ENCODE results near the gene CD99L2. TPM values are rescaled to one million over a fixed set of nuclear protein-coding genes. Genes with fewer than 3 reads are reported as not detected.

CD99L2 gene
- polyA plus RNA-seq, 2 donors: 4.8 to 5.2 TPM

DNA sequence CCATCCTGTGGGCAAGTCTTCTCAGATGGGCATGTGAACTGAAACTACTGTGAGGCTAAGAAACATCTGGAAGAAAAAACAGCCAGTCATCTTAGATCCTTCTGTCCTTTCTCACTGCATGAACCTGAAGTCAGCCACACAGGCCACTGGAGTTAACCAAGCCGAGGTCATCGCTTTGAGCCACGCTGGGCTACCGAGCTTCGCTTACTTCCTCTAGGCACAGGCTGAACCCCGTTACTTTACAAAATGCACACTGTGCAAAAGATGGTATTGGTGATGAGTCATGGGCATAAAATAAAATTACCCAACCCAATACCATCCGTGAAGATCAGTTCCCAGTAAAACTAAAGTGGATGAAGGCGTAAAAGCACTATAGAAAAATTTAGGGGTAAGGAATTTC lies 119.1 kb downstream of the CD99L2 start:
- Histone ChIP-seq H3K27ac (ENCODE audit: low read depth in 2 of 2, low read length in 1 of 2) (no peak overlapping the region), H3K27me3 (ENCODE audit: control insufficient read depth in 1 of 2, insufficient read depth in 2 of 2, low read length in 2 of 2) (no peaks in the 10 kb centered on the region), H3K4me3 (ENCODE audit: low read depth in 1 of 2, low read length in 2 of 2) (no peak overlapping the region), H3K4me1 (ENCODE audit: control insufficient read depth in 2 of 2, insufficient read depth in 2 of 2, low read length in 1 of 2) (no peaks in the 10 kb centered on the region), H3K36me3 (ENCODE audit: control insufficient read depth in 2 of 2, insufficient read depth in 2 of 2, low read length in 1 of 2) (peaks cover 0 to 6% of the 10 kb centered on the region in 2 donors), H3K9me3 (ENCODE audit: control insufficient read depth in 2 of 2, insufficient read depth in 1 of 2, low read depth in 1 of 2, low read length in 1 of 2) (no peaks in the 10 kb centered on the region)
- 75 to 86% methylated on average over 8 of the region's 8 CpGs for WGBS, 2 donors

DNA sequence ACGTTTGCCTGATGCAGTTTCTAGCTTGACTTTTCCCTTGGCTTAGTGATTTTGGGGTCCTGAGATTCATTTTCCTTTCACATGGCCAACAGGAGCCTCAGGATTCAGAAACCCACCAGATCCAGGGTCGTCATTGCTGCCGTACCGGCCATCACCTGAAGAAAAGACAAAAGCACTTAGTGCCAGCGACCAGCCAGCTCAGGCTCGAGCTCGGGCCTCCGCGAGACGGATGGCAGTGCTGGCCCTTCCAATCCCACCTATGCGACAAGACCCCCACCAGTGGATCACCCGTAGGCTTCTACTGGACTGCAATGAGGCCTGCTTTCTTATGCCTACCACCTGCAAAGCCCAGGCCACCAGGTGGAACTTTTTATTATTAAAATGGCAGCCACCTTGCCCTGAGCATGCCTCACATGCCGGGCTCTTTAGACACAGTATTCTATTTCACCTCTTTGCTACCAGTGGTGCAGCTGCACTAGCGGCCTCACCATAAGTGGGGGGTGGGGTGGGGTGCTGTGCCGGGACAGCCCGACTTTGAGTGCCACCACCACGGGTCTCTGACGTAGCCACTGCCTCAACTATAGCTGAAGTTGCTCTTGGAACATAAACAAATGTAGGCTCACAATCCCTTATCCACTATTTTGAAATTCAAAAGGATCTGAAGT lies 121.0 kb downstream of the CD99L2 start:
- WGBS, 2 donors: 88 to 96% methylated on average over 18 of the region's 18 CpGs
- Histone ChIP-seq H3K27me3 (ENCODE audit: control insufficient read depth in 1 of 2, insufficient read depth in 2 of 2, low read length in 2 of 2) (no peaks in the 10 kb centered on the region), H3K4me1 (ENCODE audit: control insufficient read depth in 2 of 2, insufficient read depth in 2 of 2, low read length in 1 of 2) (no peaks in the 10 kb centered on the region), H3K36me3 (ENCODE audit: control insufficient read depth in 2 of 2, insufficient read depth in 2 of 2, low read length in 1 of 2) (peaks cover 0 to 6% of the 10 kb centered on the region in 2 donors), H3K9me3 (ENCODE audit: control insufficient read depth in 2 of 2, insufficient read depth in 1 of 2, low read depth in 1 of 2, low read length in 1 of 2) (no peaks in the 10 kb centered on the region), H3K4me3 (ENCODE audit: low read depth in 1 of 2, low read length in 2 of 2) (no peak overlapping the region), H3K27ac (ENCODE audit: low read depth in 2 of 2, low read length in 1 of 2) (no peak overlapping the region)

DNA sequence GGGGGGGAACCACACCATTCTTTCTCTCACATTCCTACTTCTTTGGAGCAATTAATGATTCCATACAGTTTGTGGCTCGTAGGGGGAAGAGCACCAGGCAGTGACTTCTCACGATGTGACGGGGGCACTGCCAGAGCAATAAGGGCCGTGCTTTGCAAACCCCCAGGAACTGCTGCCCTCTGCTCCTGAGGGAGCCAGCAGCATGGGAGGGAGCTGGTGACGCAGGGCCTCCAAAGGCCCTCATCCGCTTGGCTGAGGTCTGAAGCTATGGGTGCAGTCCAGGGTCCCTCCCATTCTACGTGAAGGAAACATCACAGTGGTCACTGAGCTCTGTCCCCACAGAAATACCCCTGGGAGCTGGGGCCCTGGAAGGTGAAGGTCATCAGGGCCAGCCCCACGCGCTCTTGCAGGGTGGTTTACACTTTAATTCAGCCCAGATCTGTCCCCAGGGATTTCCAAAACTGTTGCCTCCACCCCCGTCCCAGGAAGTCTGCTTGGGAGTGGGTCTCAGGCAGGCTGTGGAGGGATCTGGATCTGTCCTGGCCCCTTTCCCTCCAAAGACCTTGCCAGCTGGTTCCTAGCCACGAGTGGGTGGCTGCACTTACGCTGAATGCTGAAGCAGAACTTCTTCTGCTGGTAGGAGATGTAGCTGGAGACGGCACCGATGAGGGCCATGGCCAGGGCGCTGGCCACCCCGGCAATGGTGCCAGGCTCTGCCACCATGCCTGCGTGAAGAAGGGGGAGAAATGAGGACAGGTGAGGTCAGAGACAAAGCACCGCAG lies 122.7 kb downstream of the CD99L2 start:
- no peaks in the 10 kb centered on the region for H3K4me1 ChIP-seq (ENCODE audit: control insufficient read depth in 2 of 2, insufficient read depth in 2 of 2, low read length in 1 of 2)
- H3K36me3 ChIP-seq (ENCODE audit: control insufficient read depth in 2 of 2, insufficient read depth in 2 of 2, low read length in 1 of 2): peaks cover 0 to 6% of the 10 kb centered on the region in 2 donors
- H3K27me3 ChIP-seq (ENCODE audit: control insufficient read depth in 1 of 2, insufficient read depth in 2 of 2, low read length in 2 of 2): no peaks in the 10 kb centered on the region
- no peak overlapping the region for H3K4me3 ChIP-seq (ENCODE audit: low read depth in 1 of 2, low read length in 2 of 2)
- no peaks in the 10 kb centered on the region for H3K9me3 ChIP-seq (ENCODE audit: control insufficient read depth in 2 of 2, insufficient read depth in 1 of 2, low read depth in 1 of 2, low read length in 1 of 2)
- no peak overlapping the region for H3K27ac ChIP-seq (ENCODE audit: low read depth in 2 of 2, low read length in 1 of 2)
- WGBS, 2 donors: 83 to 84% methylated on average over 18 of the region's 18 CpGs

DNA sequence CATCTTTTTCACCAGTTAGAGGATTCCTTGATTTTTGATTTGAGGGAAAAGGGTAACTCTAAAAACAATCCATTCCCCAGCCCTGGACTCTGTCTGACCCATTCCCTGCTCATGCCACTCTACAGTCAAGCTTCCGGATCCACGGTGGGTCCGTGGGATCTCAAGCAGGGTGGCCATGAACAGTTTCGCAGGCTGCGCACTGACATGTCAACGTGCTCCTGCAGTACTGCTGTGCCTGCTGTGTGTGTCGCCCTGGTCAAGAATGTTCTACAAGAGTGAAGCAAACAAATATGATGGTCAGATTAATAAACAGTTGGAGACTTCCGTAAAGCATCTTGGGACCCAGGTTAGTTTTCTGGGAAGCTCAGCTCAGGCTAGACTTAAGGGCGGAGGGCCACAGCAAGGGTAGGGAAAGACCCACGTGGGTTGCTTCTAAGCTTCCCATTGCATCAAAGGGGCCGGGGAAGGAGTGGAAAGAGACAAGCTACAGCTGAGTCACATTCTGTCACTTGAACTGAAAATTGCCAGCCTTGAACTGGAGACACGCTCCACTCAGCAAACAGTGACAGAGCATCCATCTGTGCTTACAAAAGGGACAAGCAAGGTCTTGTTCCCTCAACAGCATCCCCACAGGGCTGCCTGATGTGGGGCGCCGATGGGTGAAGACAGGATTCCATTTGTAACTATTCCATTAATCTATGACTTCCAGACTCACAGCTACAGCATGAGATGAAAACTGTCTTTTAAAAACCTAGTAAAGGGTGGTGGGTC lies 123.5 kb downstream of the CD99L2 start:
- WGBS, 2 donors: 86 to 87% methylated on average over 14 of the region's 14 CpGs
- peaks cover 0 to 6% of the 10 kb centered on the region in 2 donors for H3K36me3 ChIP-seq (ENCODE audit: control insufficient read depth in 2 of 2, insufficient read depth in 2 of 2, low read length in 1 of 2)
- H3K4me1 ChIP-seq (ENCODE audit: control insufficient read depth in 2 of 2, insufficient read depth in 2 of 2, low read length in 1 of 2): no peaks in the 10 kb centered on the region
- H3K9me3 ChIP-seq (ENCODE audit: control insufficient read depth in 2 of 2, insufficient read depth in 1 of 2, low read depth in 1 of 2, low read length in 1 of 2): no peaks in the 10 kb centered on the region
- no peak overlapping the region for H3K27ac ChIP-seq (ENCODE audit: low read depth in 2 of 2, low read length in 1 of 2)
- no peaks in the 10 kb centered on the region for H3K27me3 ChIP-seq (ENCODE audit: control insufficient read depth in 1 of 2, insufficient read depth in 2 of 2, low read length in 2 of 2)
- H3K4me3 ChIP-seq (ENCODE audit: low read depth in 1 of 2, low read length in 2 of 2): no peak overlapping the region

DNA sequence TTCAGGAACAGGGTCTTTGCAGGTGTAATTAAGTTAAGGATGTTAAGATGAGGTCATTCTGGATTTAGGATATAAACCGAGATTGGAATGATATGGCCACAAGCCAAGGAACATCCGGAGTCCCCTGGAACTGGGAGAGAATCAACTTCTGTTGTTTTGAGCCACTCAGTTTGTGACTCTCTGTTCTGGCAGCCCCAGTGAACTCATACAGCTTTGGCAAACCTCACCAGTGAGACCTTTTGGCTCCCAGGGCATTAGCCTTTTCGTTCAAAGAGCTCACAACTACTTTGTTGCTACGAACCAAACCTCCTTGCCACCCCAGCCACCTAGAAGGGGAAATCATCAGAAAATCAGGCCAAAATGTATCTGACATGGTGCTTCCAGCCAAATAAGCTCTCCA lies 124.8 kb downstream of the CD99L2 start:
- peaks cover 0 to 6% of the 10 kb centered on the region in 2 donors for H3K36me3 ChIP-seq (ENCODE audit: control insufficient read depth in 2 of 2, insufficient read depth in 2 of 2, low read length in 1 of 2)
- no peaks in the 10 kb centered on the region for H3K27me3 ChIP-seq (ENCODE audit: control insufficient read depth in 1 of 2, insufficient read depth in 2 of 2, low read length in 2 of 2)
- H3K9me3 ChIP-seq (ENCODE audit: control insufficient read depth in 2 of 2, insufficient read depth in 1 of 2, low read depth in 1 of 2, low read length in 1 of 2): no peaks in the 10 kb centered on the region
- H3K27ac ChIP-seq (ENCODE audit: low read depth in 2 of 2, low read length in 1 of 2): no peak overlapping the region
- 61 to 71% methylated on average over 4 of the region's 4 CpGs for WGBS, 2 donors
- no peak overlapping the region for H3K4me3 ChIP-seq (ENCODE audit: low read depth in 1 of 2, low read length in 2 of 2)
- H3K4me1 ChIP-seq (ENCODE audit: control insufficient read depth in 2 of 2, insufficient read depth in 2 of 2, low read length in 1 of 2): peaks cover 0 to 2% of the 10 kb centered on the region in 2 donors

DNA sequence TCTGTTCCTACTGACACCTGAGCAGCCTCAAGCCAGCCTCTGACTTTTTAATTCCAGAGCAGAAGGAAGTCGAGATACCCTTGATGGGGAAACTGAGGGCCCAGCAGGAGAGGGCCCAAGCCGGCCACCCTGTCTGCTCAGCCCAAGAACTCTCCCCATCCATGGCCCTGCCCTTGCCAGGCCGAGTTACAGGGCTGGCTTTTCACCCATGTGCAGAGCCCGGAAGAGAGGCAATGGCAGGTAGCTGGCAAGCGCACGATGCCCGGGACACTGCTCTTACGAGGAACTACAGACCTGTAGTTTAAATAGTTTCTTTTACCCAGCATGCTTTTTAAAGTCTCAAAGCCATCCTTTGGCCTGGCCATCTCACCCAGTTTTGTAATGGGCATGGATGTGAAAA lies 125.4 kb downstream of the CD99L2 start:
- no peak overlapping the region for H3K4me3 ChIP-seq (ENCODE audit: low read depth in 1 of 2, low read length in 2 of 2)
- 85 to 91% methylated on average over 8 of the region's 8 CpGs for WGBS, 2 donors
- H3K9me3 ChIP-seq (ENCODE audit: control insufficient read depth in 2 of 2, insufficient read depth in 1 of 2, low read depth in 1 of 2, low read length in 1 of 2): no peaks in the 10 kb centered on the region
- H3K36me3 ChIP-seq (ENCODE audit: control insufficient read depth in 2 of 2, insufficient read depth in 2 of 2, low read length in 1 of 2): peaks cover 0 to 6% of the 10 kb centered on the region in 2 donors
- H3K27me3 ChIP-seq (ENCODE audit: control insufficient read depth in 1 of 2, insufficient read depth in 2 of 2, low read length in 2 of 2): no peaks in the 10 kb centered on the region
- peaks cover 0 to 2% of the 10 kb centered on the region in 2 donors for H3K4me1 ChIP-seq (ENCODE audit: control insufficient read depth in 2 of 2, insufficient read depth in 2 of 2, low read length in 1 of 2)
- no peak overlapping the region for H3K27ac ChIP-seq (ENCODE audit: low read depth in 2 of 2, low read length in 1 of 2)

DNA sequence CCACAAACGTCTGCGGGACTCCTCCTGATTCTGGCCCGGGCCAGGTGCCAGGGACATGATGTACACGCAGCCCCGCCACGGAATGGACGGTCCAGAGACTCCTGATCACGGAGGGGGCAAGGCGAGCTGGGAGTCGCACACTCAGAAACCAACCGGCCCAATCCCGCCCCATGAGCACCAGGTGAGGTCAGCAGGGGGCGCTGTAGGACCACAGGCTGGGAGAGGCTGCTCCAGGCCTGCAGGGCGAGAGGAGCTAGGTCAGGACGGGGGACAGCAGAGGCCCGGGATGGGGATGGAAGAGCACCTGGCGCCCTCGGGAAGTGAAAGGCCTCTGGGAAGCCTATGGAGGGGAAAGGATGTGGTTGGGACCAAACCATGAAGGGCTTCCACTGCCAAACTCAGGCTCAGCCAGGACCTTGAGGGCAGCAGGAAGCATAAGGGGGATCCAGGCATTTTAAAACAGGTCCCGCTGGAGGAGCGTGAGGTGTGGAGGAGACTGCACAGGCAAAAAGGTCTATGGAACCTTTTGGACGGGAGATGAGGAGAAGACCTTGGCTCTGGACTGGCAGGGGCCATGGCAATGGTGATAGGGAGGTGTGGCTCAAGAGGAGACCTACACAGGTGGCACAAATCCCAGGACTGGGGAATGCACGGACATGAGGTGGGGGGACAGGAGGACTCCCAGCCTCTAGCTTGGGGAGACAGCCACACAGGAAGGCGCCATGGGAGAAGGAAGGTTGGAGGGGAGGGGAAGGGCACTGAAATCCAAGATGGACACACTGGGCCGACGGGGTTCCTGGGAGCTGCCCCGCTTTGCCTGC lies 126.1 kb downstream of the CD99L2 start:
- Histone ChIP-seq H3K27ac (ENCODE audit: low read depth in 2 of 2, low read length in 1 of 2) (no peak overlapping the region), H3K36me3 (ENCODE audit: control insufficient read depth in 2 of 2, insufficient read depth in 2 of 2, low read length in 1 of 2) (peaks cover 0 to 6% of the 10 kb centered on the region in 2 donors), H3K9me3 (ENCODE audit: control insufficient read depth in 2 of 2, insufficient read depth in 1 of 2, low read depth in 1 of 2, low read length in 1 of 2) (no peaks in the 10 kb centered on the region), H3K4me3 (ENCODE audit: low read depth in 1 of 2, low read length in 2 of 2) (no peak overlapping the region), H3K27me3 (ENCODE audit: control insufficient read depth in 1 of 2, insufficient read depth in 2 of 2, low read length in 2 of 2) (no peaks in the 10 kb centered on the region), H3K4me1 (ENCODE audit: control insufficient read depth in 2 of 2, insufficient read depth in 2 of 2, low read length in 1 of 2) (peaks cover 0 to 2% of the 10 kb centered on the region in 2 donors)
- WGBS, 2 donors: 30 to 37% methylated on average over 25 to 26 of the region's 26 CpGs

DNA sequence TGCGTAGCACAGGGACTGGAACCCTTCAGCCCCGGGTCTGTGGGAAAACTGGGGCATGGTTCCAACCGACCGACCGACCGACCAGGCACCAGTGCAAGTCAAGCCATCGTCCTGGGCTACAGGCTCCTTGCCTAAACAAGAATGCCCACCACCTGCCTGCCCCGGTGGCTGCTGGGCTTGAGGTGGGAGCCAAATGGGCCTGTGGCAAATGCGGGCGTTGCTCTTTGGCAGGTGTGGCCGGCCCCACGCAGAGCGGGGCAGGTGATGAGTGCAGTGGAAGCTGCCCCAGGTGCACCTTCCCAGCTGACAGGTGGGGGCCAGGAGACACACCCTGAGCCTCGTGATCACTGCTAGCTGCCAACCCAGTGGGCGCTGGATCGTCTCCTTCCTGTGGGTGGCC lies 127.4 kb downstream of the CD99L2 start:
- Histone ChIP-seq H3K9me3 (ENCODE audit: control insufficient read depth in 2 of 2, insufficient read depth in 1 of 2, low read depth in 1 of 2, low read length in 1 of 2) (no peaks in the 10 kb centered on the region), H3K4me1 (ENCODE audit: control insufficient read depth in 2 of 2, insufficient read depth in 2 of 2, low read length in 1 of 2) (peaks cover 5% of the 10 kb centered on the region in 2 donors), H3K36me3 (ENCODE audit: control insufficient read depth in 2 of 2, insufficient read depth in 2 of 2, low read length in 1 of 2) (peaks cover 0 to 4% of the 10 kb centered on the region in 2 donors), H3K27ac (ENCODE audit: low read depth in 2 of 2, low read length in 1 of 2) (no peak overlapping the region), H3K4me3 (ENCODE audit: low read depth in 1 of 2, low read length in 2 of 2) (no peak overlapping the region), H3K27me3 (ENCODE audit: control insufficient read depth in 1 of 2, insufficient read depth in 2 of 2, low read length in 2 of 2) (no peaks in the 10 kb centered on the region)
- WGBS, 2 donors: 53 to 81% methylated on average over 15 to 16 of the region's 16 CpGs

DNA sequence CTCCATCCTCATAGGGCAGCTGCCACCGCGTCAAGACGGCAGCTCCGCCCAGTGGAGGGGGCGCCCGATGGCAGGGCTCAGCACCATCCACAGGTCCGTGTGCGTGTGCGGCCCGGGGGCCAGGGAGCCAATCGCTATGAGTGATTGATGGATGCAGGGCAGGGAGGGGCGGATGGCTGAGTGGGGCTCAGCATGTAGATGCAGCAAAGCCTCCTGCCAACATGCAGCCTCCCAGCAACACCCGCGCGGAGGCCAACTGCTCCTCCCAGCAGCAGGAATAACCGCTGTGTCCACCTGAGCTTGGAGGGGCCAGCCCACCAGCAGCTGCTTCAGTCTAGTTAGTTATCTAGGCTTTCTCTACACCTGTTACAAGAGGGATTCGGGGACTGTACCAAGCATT lies 127.8 kb downstream of the CD99L2 start:
- H3K9me3 ChIP-seq (ENCODE audit: control insufficient read depth in 2 of 2, insufficient read depth in 1 of 2, low read depth in 1 of 2, low read length in 1 of 2): no peaks in the 10 kb centered on the region
- no peak overlapping the region for H3K4me3 ChIP-seq (ENCODE audit: low read depth in 1 of 2, low read length in 2 of 2)
- H3K27me3 ChIP-seq (ENCODE audit: control insufficient read depth in 1 of 2, insufficient read depth in 2 of 2, low read length in 2 of 2): no peaks in the 10 kb centered on the region
- H3K27ac ChIP-seq (ENCODE audit: low read depth in 2 of 2, low read length in 1 of 2): no peak overlapping the region
- WGBS, 2 donors: 83 to 86% methylated on average over 15 to 17 of the region's 17 CpGs
- H3K36me3 ChIP-seq (ENCODE audit: control insufficient read depth in 2 of 2, insufficient read depth in 2 of 2, low read length in 1 of 2): peaks cover 0 to under 1% of the 10 kb centered on the region in 2 donors
- H3K4me1 ChIP-seq (ENCODE audit: control insufficient read depth in 2 of 2, insufficient read depth in 2 of 2, low read length in 1 of 2): peaks cover 5% of the 10 kb centered on the region in 2 donors
